Breast epithelium (tissue), 4 donors: ENCODE results near the gene ENTPD2. TPM values are rescaled to one million over a fixed set of nuclear protein-coding genes. Genes with fewer than 3 reads are reported as not detected.
"Not testable (repeated sequence)": the region's sequence is repeated elsewhere in the genome, so short reads cannot be mapped to it uniquely, and the experiment has no call there.

Experiments used
- DNase-seq, 2 donors: peaks; one replicate each; pipeline ENCODE4 v3.0.0-alpha.2; 2019; ENCODE audit warnings: low spot score in 2 of 2
- H3K27ac ChIP-seq, 2 donors: fragments of 200-600 bp; sonication (generic) in 1 of 2; one replicate each; pipeline ENCODE4 v1.5.1; 2016 to 2019; ENCODE audit warnings: mild to moderate bottlenecking in 1 of 2
- H3K27me3 ChIP-seq, 2 donors: fragments of 200-600 bp; sonication (generic) in 1 of 2; one replicate each; pipeline versions ENCODE4 v1.5.1 to v1.6.0; 2017 to 2019; ENCODE audit warnings: control low read depth in 1 of 2, mild to moderate bottlenecking in 1 of 2
- H3K36me3 ChIP-seq: fragments of 200-600 bp; one replicate; pipeline ENCODE4 v1.5.1; 2019
- H3K4me1 ChIP-seq, 2 donors: fragments of 200-600 bp; sonication (generic); one replicate each; pipeline ENCODE4 v1.5.1; 2016 to 2019; ENCODE audit warnings: control low read depth in 1 of 2
- H3K4me3 ChIP-seq, 3 donors: fragments of 200-600 bp; sonication (generic); 1 replicate in 2 of 3; 2 replicates in 1 of 3; pipeline ENCODE4 v1.5.1; 2016 to 2019; ENCODE audit warnings: mild to moderate bottlenecking in 3 of 3, moderate library complexity in 2 of 3
- H3K9me3 ChIP-seq, 2 donors: fragments of 200-600 bp; sonication (generic) in 1 of 2; one replicate each; pipeline ENCODE4 v1.5.1; 2016 to 2019; ENCODE audit warnings: control low read depth in 1 of 2
- CTCF ChIP-seq, 3 donors: fragments of 450-650 bp; IDR thresholded peaks; one replicate each; pipeline ENCODE4 v1.5.1; 2016 to 2017; ENCODE audit warnings: antibody characterized with exemption in 3 of 3, mild to moderate bottlenecking in 3 of 3, moderate library complexity in 3 of 3
- POLR2A ChIP-seq: fragments of 450-650 bp; IDR thresholded peaks from one replicate; pipeline ENCODE4 v1.6.1; 2016; ENCODE audit warnings: antibody characterized with exemption, mild to moderate bottlenecking, moderate library complexity
- POLR2AphosphoS5 ChIP-seq, 3 donors: sonication (generic); formaldehyde crosslinking; IDR thresholded peaks; one replicate each; pipeline ENCODE4 v1.6.1; 2017; ENCODE audit warnings: antibody characterized with exemption in 3 of 3
- intact Hi-C: fragments of 100-400 bp; cut with DNase I; formaldehyde crosslinking; loops from one replicate; pipeline ENCODE4 v1.15.1; 2023; ENCODE audit warnings: low total_unique reads
- total RNA-seq, 3 donors: library from RNA; depleted of rRNA; stranded (reverse); fragments of >200 nt; gene quantifications; one replicate each; pipeline ENCODE4 v1.1.0, GENCODE V29; 2016

Gene ENTPD2
- total RNA-seq, 3 donors from 2014 or later, result 0.16 to 6.7 (median 3.6) TPM

GRCh38 chr9:137035507-137035834, 18.4 kb downstream of the ENTPD2 start:
- no peaks in the 10 kb centered on the region for H3K27me3 ChIP-seq
- no peaks in the 10 kb centered on the region for H3K9me3 ChIP-seq
- intact Hi-C loops, result no loop called here
- DNase-seq, result no peak
- TF ChIP-seq POLR2AphosphoS5 (IDR thresholded peaks at IDR 0.05) (no peak), CTCF (IDR thresholded peaks at IDR 0.05) (peak in 1 of 3 donors; percentile 5), POLR2A (no peak)
- peak overlapping the region in 1 of 3 donors; percentile 19 for H3K4me3 ChIP-seq
- H3K36me3 ChIP-seq, result no peaks in the 10 kb centered on the region
- no peak overlapping the region for H3K27ac ChIP-seq
- peaks cover 7 to 9% of the 10 kb centered on the region in 2 donors for H3K4me1 ChIP-seq

- Histone ChIP-seq H3K9me3 (no peaks in the 10 kb centered on the region), H3K27me3 (no peaks in the 10 kb centered on the region), H3K27ac (peak overlapping the region in 1 of 2 donors; percentile 8), H3K36me3 (no peaks in the 10 kb centered on the region), H3K4me3 (peak overlapping the region in 2 of 3 donors; percentile 9 to 19), H3K4me1 (peaks cover 7 to 9% of the 10 kb centered on the region in 2 donors)
- intact Hi-C loops, result no loop called here
- TF ChIP-seq POLR2AphosphoS5 (IDR thresholded peaks at IDR 0.05), result no peak
- TF ChIP-seq POLR2A, result no peak
- TF ChIP-seq CTCF (IDR thresholded peaks at IDR 0.05), result peak; percentile 73 to 91 (median 85)
- DNase-seq, result peak; percentile 74 to 80
Observed at GRCh38 chr9:137034709-137035506, 19.0 kb downstream of the ENTPD2 start.

- Histone ChIP-seq H3K27me3 (no peaks in the 10 kb centered on the region), H3K4me1 (peaks cover 9 to 10% of the 10 kb centered on the region in 2 donors), H3K4me3 (peak overlapping the region in 2 of 3 donors; percentile 19 to 25), H3K36me3 (no peaks in the 10 kb centered on the region), H3K27ac (peak overlapping the region in 1 of 2 donors; percentile 8), H3K9me3 (no peaks in the 10 kb centered on the region)
- no peak for TF ChIP-seq CTCF (IDR thresholded peaks at IDR 0.05)
- no peak for TF ChIP-seq POLR2AphosphoS5 (IDR thresholded peaks at IDR 0.05)
- no peak for TF ChIP-seq POLR2A
- intact Hi-C loops, result no loop called here
- no peak for DNase-seq
Observed at GRCh38 chr9:137034039-137034708, 19.7 kb downstream of the ENTPD2 start.

GRCh38 chr9:137033481-137033880, 20.4 kb downstream of the ENTPD2 start:
- H3K27me3 ChIP-seq, H3K9me3 ChIP-seq, DNase-seq, H3K36me3 ChIP-seq, intact Hi-C loops, H3K27ac ChIP-seq: not testable (repeated sequence)
- H3K4me3 ChIP-seq, result peak overlapping the region in 1 of 3 donors; percentile 25
- H3K4me1 ChIP-seq, result peaks cover 12 to 14% of the 10 kb centered on the region in 2 donors

GRCh38 chr9:137032858-137033257, 21.0 kb downstream of the ENTPD2 start:
- no peak for DNase-seq
- Histone ChIP-seq H3K27ac (no peak overlapping the region), H3K36me3 (no peaks in the 10 kb centered on the region), H3K4me3 (peak overlapping the region in 1 of 3 donors; percentile 25), H3K4me1 (peaks cover 13 to 14% of the 10 kb centered on the region in 2 donors), H3K27me3 (no peaks in the 10 kb centered on the region), H3K9me3 (no peaks in the 10 kb centered on the region)
- TF ChIP-seq POLR2AphosphoS5 (IDR thresholded peaks at IDR 0.05) (no peak), POLR2A (no peak), CTCF (IDR thresholded peaks at IDR 0.05) (no peak)
- intact Hi-C loops, result no loop called here
